Measurements from ENCODE around the gene LILRA2. TPM values are rescaled to one million over a fixed set of nuclear protein-coding genes. Genes with fewer than 3 reads are reported as not detected.

LILRA2 gene
- not detected in 2 replicates for total RNA-seq (2014; rRNA removed; shearing (Covaris generic))

DNA sequence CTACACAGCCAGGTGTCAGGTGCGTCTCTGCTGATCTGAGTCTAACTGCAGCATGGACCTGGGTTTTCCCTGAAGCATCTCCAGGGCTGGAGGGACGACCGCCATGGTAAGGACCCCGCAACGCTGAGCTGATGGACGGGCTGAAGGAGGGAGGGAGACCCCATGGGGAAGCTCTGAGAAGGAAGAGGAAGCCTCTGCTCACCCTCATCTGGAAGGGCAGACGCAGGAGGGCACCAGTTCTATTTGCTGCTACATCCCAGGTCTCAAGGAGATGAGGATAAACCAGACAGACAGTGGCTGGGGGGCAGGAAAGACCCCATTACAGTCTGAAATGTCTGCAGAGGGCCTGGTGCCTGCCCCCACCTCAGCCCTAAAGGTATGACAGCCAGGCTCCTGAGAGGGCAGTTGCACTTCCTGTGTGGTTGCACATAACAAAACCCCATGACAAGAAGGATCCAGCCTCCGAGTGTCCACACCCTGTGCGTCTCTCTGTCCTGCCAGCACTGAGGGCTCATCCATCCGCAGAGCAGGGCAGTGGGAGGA is at the start of gene LILRA2:
Gene LILRA2 (plus strand): TSS at position 461 of the 543 bp plus-strand sequence. CDS start 89 bp downstream, outside the sequence.
- DNase-seq (ENCODE audit: low spot score) = no peak
- in situ Hi-C loops (cut with HindIII; ENCODE audit: low sequenced_read_pairs) = no loop called here

DNA sequence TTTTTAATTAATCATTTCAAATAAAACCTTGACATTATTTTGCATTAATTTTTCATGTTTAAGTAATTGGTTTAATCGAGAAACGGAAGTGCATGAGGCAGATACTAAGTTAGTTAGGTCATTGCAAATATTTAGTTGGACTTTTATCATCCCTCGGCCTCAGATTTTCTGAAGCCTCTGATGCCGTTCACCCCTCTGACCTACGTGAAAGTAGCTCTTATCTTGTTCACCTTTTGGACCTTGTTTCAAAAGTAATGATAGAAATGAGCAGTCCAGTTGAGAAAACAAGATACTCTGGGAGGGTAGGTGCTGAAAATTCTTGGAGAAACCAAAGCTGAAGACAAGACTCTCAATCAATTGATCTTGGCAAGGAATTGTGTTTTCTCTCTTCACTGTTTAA is 48.0 kb upstream of the LILRA2 start:
- no peak for DNase-seq (ENCODE audit: low spot score)
- in situ Hi-C loops (cut with HindIII; ENCODE audit: low sequenced_read_pairs) = loop anchor here (25.0 kb wide), 1 partner anchor 137 kb away; the partner anchor contains the start of gene LILRB4

DNA sequence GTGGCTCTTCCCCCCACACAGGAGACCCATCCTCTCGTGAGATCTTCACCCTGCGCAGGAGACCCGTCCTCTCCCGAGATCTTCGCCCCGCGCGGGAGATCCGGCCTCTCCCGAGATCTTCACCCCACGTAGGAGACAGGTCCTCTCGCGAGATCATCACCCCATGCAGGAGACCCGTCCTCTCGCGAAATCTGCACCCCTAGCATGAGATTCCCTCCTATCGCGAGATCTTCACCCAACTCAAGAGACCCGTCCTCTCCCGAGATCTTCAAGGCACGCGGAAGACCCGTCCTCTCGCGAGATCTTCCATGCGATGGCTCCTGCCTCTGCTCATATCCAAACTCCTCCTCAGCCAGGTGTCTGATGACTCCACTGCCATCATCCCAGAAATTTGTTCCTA is 46.6 kb upstream of the LILRA2 start:
- DNase-seq (ENCODE audit: low spot score) = no peak
- in situ Hi-C loops (cut with HindIII; ENCODE audit: low sequenced_read_pairs) = loop anchor here (25.0 kb wide), 1 partner anchor 135 kb away; the partner anchor contains the start of gene LILRB4

DNA sequence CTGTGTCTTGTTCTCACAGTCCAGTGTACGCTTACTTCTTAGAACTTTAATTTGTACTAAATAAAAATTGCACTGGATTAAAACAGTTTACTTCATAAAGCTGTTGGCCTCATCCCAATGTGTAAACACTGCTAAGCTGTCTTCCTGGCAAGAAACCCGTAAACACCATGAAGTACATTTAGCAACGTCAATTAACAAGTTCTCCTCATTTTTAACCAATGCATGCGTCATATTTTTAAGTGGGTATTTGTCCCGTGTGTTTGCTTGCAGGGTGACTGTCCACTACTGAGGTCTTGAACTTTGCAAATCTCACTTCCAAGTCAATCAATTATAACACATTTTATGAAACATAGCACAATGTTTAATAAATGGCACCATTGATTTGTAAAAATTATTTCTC is 42.7 kb upstream of the LILRA2 start:
- in situ Hi-C loops (cut with HindIII; ENCODE audit: low sequenced_read_pairs) = loop anchor here (25.0 kb wide), 1 partner anchor 131 kb away; the partner anchor contains the start of gene LILRB4
- DNase-seq (ENCODE audit: low spot score) = no peak

DNA sequence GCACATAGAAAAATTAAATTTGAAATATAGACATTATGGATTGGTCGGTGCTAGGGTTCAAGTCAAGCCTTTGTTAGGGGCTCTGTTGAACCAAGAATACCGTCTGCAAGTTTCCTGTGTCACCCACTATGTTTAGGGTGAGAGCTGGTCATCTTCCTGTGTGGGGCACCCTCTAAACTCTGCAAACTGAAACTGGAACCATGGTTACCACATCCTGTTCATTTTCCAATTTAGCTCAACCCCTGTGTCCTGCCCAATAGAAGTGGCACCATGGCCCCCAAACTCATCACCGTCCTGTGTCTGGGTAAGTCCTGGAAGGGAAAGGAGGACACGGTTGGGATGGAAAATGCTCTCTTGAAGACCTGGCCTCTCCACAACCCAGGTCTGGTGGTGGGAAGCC is 41.1 kb upstream of the LILRA2 start:
- DNase-seq (ENCODE audit: low spot score) = no peak
- in situ Hi-C loops (cut with HindIII; ENCODE audit: low sequenced_read_pairs) = loop anchor here (25.0 kb wide), 1 partner anchor 130 kb away; the partner anchor contains the start of gene LILRB4

DNA sequence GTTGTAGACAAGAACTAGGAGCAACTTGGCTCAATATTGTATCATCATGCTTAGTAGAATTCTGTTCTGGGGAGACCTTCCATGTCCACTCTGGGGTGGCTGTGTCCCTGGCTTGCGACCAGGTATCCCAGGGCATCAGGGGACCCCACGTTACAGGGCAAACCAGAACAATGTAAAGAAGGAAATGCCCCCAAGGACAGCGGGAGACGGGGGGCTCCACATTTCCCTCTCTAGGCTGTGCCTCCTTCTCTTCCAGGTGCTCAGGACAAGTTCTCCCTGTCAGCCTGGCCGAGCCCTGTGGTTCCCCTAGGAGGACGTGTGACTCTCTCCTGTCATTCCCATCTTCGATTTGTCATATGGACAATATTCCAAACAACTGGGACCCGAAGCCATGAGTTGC is 40.1 kb upstream of the LILRA2 start:
- no peak for DNase-seq (ENCODE audit: low spot score)
- in situ Hi-C loops (cut with HindIII; ENCODE audit: low sequenced_read_pairs) = loop anchor here (25.0 kb wide), 1 partner anchor 129 kb away; the partner anchor contains the start of gene LILRB4

DNA sequence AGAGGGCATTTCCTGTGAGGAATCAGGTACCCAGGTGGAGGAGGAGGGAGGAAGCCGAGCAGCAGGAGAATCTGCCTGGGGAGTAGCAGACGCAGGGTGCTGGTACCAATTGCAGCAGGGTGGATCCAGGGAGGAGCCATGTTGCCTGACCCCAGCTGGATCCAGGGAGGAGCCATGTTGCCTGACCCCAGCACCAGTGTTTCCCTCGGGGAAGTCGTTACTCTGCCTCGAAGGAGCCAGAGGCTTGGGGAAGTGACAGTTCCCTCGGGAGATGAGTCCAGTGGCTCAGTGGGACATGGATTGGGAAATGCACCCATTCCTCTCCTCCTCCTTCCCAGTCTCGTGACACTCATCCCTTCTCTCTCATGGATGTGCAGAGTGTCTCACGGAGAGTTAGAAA is 39.4 kb upstream of the LILRA2 start:
- in situ Hi-C loops (cut with HindIII; ENCODE audit: low sequenced_read_pairs) = loop anchor here (25.0 kb wide), 1 partner anchor 128 kb away; the partner anchor contains the start of gene LILRB4

DNA sequence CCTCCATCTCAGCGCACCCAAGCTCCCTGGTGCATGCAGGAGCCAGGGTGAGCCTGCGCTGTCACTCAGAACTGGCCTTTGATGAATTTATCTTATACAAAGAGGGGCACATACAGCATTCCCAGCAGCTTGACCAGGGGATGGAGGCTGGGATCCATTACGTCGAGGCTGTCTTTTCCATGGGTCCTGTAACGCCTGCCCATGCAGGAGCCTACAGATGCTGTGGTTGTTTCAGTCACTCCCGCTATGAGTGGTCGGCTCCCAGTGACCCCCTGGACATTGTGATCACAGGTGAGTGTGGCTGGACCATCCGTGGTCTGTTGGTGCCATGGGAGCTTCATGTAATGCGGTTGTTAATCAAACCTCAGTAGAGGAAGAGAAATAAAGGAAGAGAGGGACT is 38.0 kb upstream of the LILRA2 start:
- in situ Hi-C loops (cut with HindIII; ENCODE audit: low sequenced_read_pairs) = loop anchor here (25.0 kb wide), 1 partner anchor 127 kb away; the partner anchor contains the start of gene LILRB4

More for the DNA sequence above, 39.4 kb upstream of the LILRA2 start:
- DNase-seq (ENCODE audit: low spot score) = no peak

DNA sequence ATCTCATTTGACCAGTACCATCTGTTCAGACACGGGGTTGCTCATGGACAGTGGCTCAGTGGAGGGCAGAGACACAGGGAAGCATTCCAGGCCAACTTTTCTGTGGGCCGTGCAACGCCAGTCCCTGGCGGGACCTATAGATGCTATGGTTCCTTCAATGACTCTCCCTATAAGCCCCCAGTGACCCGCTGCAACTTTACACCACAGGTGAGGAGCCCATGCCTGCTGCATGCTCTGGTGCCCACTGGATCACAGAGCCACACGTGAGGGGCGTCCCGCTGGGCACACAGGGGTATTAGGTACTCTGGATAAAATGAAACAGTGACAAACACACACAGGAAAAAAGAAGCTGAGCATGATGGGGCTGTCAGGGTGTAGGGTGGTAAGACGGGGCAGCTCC is 36.6 kb upstream of the LILRA2 start:
- no peak for DNase-seq (ENCODE audit: low spot score)
- in situ Hi-C loops (cut with HindIII; ENCODE audit: low sequenced_read_pairs) = loop anchor here (25.0 kb wide), 1 partner anchor 125 kb away; the partner anchor contains the start of gene LILRB4

More for the DNA sequence above, 38.0 kb upstream of the LILRA2 start:
- no peak for DNase-seq (ENCODE audit: low spot score)

DNA sequence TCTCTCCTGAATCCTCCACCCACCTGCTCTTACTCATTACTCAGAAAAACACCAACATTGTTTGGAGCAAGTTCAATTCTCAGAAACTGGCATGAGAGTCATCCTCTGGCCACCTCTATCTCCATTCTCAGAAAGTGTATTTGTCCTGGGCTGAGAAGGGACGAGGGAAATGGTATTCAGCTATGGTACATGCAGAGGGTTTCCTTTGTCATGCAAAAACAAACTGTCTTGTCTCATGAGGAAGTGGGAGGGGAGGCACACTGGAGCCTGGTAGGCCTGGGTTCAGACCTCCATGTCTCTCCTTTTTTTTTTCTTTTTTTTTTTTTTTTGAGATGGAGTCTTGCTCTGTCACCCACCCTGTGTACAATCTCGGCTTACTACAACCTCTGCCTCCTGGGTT is 31.9 kb upstream of the LILRA2 start:
- DNase-seq (ENCODE audit: low spot score) = no peak
- in situ Hi-C loops (cut with HindIII; ENCODE audit: low sequenced_read_pairs) = loop anchor here (25.0 kb wide), 1 partner anchor 121 kb away; the partner anchor contains the start of gene LILRB4

DNA sequence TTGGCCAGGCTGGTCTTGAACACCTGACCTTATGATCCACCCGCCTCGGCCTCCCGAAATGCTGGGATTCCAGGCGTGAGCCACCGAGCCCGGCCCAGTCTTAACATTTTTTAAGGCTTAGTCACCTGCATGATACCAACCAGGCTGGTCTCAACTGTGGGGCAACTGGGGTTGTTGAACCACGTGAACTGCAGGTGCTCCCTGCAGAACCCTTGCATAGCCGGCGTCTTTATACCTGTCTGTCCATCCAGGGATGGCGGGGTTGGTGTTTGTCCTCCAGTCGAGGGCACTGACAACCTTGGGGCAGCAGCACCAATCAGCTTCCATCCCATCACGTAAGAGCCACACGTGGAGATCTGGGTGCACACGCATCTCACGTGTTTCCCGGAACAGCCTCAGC is 24.8 kb upstream of the LILRA2 start:
- in situ Hi-C loops (cut with HindIII; ENCODE audit: low sequenced_read_pairs) = loop anchor here (25.0 kb wide), 1 partner anchor 113 kb away; the partner anchor contains the start of gene LILRB4
- no peak for DNase-seq (ENCODE audit: low spot score)

DNA sequence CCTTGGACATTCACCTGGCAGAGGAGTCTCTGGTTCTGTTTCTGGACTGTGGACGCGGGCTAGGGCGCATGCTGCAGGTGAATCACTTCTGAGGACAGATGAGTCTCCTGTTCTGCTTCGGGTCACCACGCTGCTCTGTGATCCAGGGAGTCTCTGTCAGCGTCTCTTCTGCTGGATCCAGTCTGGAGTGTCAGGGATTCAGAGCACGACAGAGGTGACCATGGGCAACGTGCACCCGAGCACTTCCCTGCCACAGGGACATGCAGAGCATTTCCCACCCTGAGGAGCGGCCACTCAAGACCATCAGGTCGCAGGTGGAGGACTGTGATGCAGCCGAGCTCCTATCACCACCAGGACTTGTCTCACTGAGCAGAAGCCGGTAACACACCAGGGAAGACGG is 24.4 kb upstream of the LILRA2 start:
- in situ Hi-C loops (cut with HindIII; ENCODE audit: low sequenced_read_pairs) = loop anchor here (25.0 kb wide), 1 partner anchor 113 kb away; the partner anchor contains the start of gene LILRB4

DNA sequence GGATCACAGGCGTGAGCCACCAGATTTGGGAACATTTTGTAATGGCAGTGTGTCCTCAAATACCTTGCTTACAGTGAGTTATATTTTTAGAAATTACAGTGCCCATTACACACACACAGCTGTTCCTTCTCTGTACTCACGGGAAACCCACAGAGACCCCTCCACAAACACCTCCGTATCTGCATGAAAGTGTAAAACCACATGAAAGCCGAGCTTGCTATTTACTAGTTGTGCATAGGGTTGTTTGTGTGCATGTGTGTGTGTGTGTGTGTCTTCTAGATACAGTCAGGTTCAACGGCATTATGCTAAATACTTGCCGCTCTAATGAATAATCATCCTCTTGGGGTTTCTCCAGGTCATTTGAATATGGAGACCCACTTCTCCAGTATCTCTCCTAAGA is 22.3 kb upstream of the LILRA2 start:
- in situ Hi-C loops (cut with HindIII; ENCODE audit: low sequenced_read_pairs) = no loop called here
- DNase-seq (ENCODE audit: low spot score) = no peak

More for the DNA sequence above, 24.4 kb upstream of the LILRA2 start:
- no peak for DNase-seq (ENCODE audit: low spot score)

DNA sequence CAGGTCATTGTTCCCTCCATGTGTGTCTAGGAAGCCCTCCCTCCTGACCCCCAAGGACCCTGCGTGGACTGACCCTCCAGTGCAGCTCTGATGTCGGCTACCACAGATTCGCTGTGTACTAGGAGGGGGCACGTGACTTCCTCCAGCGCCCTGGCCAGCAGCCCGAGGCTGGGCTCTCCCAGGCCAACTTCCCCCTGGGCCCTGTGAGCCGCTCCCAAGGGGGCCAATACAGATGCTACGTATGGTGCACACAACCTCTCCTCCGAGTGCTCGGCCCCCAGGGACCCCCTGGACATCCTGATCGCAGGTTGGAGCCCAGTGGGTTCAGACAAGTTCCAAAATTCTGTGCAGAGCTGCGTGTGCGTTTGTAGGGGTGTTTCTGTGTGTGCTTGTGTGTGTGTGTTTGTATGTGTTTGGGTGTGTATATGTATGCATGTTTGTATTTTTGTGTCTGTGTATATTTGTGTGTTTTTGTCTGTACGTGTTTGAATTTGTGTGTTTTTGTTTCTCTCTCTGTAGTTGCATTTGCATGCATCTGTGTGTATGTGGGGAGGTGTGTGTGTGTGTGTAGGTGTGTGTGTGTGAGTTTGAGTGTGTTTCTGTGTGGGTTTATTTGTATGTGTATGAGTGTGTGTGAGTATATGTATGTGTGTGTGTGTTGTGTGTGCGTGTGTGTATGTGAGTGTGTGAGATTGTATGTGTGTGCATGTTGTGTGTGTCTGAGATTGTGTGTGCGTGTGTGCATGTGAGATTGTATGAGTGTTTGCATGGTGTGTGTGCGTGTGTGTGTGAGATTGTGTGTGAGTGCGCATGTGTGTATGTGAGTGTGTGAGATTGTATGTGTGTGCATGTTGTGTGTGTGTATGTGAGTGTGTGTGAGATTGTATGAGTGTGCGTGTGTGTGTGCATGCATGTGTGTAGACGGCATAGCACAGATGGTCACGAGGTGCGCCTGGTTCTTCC is 21.4 kb upstream of the LILRA2 start:
- no peak for DNase-seq (ENCODE audit: low spot score)

DNA sequence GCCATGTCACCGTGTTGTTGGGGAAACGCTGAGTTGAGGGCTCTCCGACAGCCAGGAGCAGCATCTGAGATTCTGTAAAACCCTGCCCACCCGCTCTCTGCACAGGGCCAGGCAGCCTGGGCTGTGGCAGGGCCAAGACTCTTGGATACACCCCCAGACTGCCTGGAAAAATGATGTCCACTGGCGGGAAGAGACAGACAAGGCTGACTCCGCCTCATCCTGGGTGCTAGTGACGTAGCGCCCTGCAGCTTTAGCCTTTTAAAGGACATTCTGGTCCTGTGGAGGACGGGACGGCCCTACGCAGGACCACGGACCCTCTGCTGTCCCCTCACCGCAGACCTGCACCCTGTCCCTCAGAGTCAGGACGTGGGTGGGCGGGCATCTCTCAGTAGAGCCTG is 20.7 kb upstream of the LILRA2 start:
- no peak for DNase-seq (ENCODE audit: low spot score)
- in situ Hi-C loops (cut with HindIII; ENCODE audit: low sequenced_read_pairs) = no loop called here

More for the DNA sequence above, 21.4 kb upstream of the LILRA2 start:
- in situ Hi-C loops (cut with HindIII; ENCODE audit: low sequenced_read_pairs) = no loop called here

DNA sequence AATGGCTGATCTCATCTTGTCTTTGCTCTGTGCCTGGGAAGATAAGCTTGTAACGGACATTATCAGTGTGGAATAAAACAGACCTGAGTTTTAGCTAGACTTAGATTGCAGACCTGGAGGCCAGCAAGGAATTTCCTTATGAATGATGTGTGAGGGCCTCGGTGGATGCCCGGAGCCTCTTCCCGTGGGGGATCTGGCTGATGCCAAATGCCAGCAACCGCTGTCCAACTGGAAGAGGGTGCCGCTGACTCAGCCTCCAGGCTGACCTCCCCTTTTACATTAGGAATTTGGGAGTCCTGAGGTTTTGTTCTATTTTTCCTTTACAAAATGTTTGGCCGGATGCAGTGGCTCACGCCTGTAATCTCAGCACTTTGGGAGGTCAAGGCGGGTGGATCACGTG is 19.6 kb upstream of the LILRA2 start:
- in situ Hi-C loops (cut with HindIII; ENCODE audit: low sequenced_read_pairs) = no loop called here

DNA sequence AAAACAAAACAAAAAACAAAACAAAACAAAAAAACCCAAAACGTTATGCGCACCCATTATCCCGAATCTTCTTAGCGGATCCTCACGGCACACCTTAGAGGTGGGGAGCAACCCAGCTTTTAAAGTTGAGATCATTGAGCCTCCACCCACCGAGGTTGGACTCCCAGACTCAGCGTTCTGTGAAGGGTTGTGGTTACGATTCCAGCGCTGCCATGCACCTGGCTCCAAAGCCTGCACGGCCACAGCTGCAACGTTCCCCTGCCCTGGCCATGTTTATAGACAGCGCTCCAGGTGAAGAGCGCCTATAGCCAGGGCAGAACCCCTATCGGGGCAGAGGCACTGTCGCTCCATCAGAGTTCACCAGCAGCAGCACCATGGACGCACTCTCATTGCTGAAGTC is 18.7 kb upstream of the LILRA2 start:
- no peak for DNase-seq (ENCODE audit: low spot score)
- in situ Hi-C loops (cut with HindIII; ENCODE audit: low sequenced_read_pairs) = no loop called here

More for the DNA sequence above, 19.6 kb upstream of the LILRA2 start:
- DNase-seq (ENCODE audit: low spot score) = no peak

DNA sequence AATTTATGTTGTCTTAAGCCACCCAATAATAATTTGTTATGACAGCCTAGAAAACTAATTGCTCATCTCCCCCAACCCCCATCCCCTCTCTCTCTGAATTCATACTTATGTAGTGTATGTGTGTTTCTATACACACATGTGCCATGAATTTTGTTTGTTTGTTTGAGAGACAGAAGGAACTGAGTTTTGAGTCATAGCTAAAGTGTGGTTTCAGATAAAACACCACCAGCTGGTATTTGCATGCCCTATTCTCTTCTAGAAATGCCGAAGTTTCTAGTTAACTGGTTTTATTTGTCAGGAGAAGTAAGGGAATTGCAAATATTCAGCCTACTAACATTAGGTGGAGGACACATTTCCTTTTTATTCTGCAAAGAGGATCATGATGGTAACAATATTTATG is 17.4 kb upstream of the LILRA2 start:
- in situ Hi-C loops (cut with HindIII; ENCODE audit: low sequenced_read_pairs) = no loop called here
- DNase-seq (ENCODE audit: low spot score) = no peak

DNA sequence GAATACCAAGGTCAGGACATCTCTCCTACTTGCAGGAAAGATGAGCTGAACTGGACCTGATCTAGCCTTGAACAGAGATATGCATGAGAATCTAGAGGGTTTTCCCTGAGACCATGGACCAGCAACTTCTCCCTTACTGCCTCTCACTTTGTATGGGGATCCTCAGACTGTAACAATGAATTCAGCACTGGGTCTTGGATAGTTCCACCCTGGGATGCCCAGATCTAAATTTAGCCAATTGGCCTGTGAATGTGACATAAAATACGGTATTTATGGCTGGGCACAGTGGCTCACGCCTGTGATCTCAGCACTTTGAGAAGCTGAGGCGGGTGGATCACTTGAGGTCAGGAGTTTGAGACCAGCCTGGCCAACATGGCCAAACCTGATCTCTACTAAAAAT is 15.3 kb upstream of the LILRA2 start:
- DNase-seq (ENCODE audit: low spot score) = no peak
- in situ Hi-C loops (cut with HindIII; ENCODE audit: low sequenced_read_pairs) = no loop called here

Measured in G401 (cell line).